Osteoblast (primary cell): ENCODE measurements around the gene NQO2. TPM values are rescaled to one million over a fixed set of nuclear protein-coding genes. Genes with fewer than 3 reads are reported as not detected.

ENCODE experiments used
- DNase-seq: peaks from one replicate; pipeline ENCODE4 v3.0.0; 2011; ENCODE audit warnings: low spot score, mixed read lengths; ENCODE audit not compliant: insufficient read length; ENCODE audit errors: missing footprints
- H2AFZ ChIP-seq: 2 replicates; pipeline ENCODE4 v1.6.0; 2011; ENCODE audit warnings: mild to moderate bottlenecking, low read length
- H3K27ac ChIP-seq: 2 replicates; pipeline ENCODE4 v1.5.1; 2011; ENCODE audit warnings: mild to moderate bottlenecking, low read depth, low read length, moderate library complexity
- H3K27me3 ChIP-seq: 2 replicates; pipeline ENCODE4 v1.6.0; 2012; ENCODE audit warnings: mild to moderate bottlenecking, control low read depth, inconsistent platforms, low read length, moderate library complexity; ENCODE audit not compliant: insufficient read depth
- H3K36me3 ChIP-seq: 2 replicates; pipeline ENCODE4 v1.5.1; 2011; ENCODE audit warnings: mild to moderate bottlenecking, low read length, control low read depth, moderate library complexity; ENCODE audit not compliant: insufficient read depth
- H3K4me1 ChIP-seq: 2 replicates; pipeline ENCODE4 v1.5.1; 2011; ENCODE audit warnings: mild to moderate bottlenecking, low read length, control low read depth, moderate library complexity; ENCODE audit not compliant: insufficient read depth
- H3K4me2 ChIP-seq: 2 replicates; pipeline ENCODE4 v1.6.0; 2011; ENCODE audit warnings: mild to moderate bottlenecking, low read length; ENCODE audit not compliant: insufficient read depth
- H3K4me3 ChIP-seq: fragments of 200-600 bp; sonication (generic); 3 replicates; pipeline ENCODE4 v1.5.1; 2012; ENCODE audit warnings: mild to moderate bottlenecking, low read length, inconsistent platforms; ENCODE audit not compliant: insufficient read depth
- H3K79me2 ChIP-seq: 2 replicates; pipeline ENCODE4 v1.6.0; 2012; ENCODE audit warnings: mild to moderate bottlenecking, low read length, control low read depth, inconsistent platforms; ENCODE audit not compliant: insufficient read depth
- H3K9me3 ChIP-seq: 2 replicates; pipeline ENCODE4 v1.5.1; 2011; ENCODE audit warnings: low read depth, low read length, control low read depth
- H4K20me1 ChIP-seq: 2 replicates; pipeline ENCODE4 v1.6.0; 2012; ENCODE audit warnings: mild to moderate bottlenecking, low read length, control low read depth; ENCODE audit not compliant: insufficient read depth
- CTCF ChIP-seq: IDR thresholded peaks from 2 replicates; pipeline ENCODE4 v1.5.1; 2011; ENCODE audit warnings: mild to moderate bottlenecking, low read depth, low read length, moderate library complexity; ENCODE audit errors: extremely low read depth
- total RNA-seq: library from RNA; depleted of rRNA; stranded (reverse); fragments of >200 nt; gene quantifications from 2 replicates; pipeline ENCODE4 v1.2.3, GENCODE V29; 2012

Gene NQO2
- total RNA-seq, 1 donor = 45.2 TPM

GRCh38 chr6:2978923-2979322, 20.8 kb upstream of the NQO2 start:
- no peak overlapping the region for H3K27ac ChIP-seq
- peaks cover 45% of the 10 kb centered on the region for H3K4me1 ChIP-seq
- H3K27me3 ChIP-seq = no peaks in the 10 kb centered on the region
- no peaks in the 10 kb centered on the region for H4K20me1 ChIP-seq
- no peaks in the 10 kb centered on the region for H3K79me2 ChIP-seq
- DNase-seq = no peak
- H3K4me2 ChIP-seq = no peak overlapping the region
- H3K36me3 ChIP-seq = no peaks in the 10 kb centered on the region
- no peak overlapping the region for H2AFZ ChIP-seq
- H3K4me3 ChIP-seq = no peak overlapping the region
- no peak for TF ChIP-seq CTCF
- H3K9me3 ChIP-seq = no peaks in the 10 kb centered on the region

GRCh38 chr6:2979819-2980464, 19.8 kb upstream of the NQO2 start:
- Histone ChIP-seq H3K27ac (no peak overlapping the region), H2AFZ (no peak overlapping the region), H4K20me1 (no peaks in the 10 kb centered on the region), H3K79me2 (no peaks in the 10 kb centered on the region), H3K4me3 (no peak overlapping the region), H3K36me3 (no peaks in the 10 kb centered on the region), H3K4me1 (peaks cover 43% of the 10 kb centered on the region), H3K9me3 (no peaks in the 10 kb centered on the region), H3K27me3 (no peaks in the 10 kb centered on the region), H3K4me2 (no peak overlapping the region)
- DNase-seq = no peak
- no peak for TF ChIP-seq CTCF

GRCh38 chr6:2980465-2980855, 19.2 kb upstream of the NQO2 start:
- peaks cover 43% of the 10 kb centered on the region for H3K4me1 ChIP-seq
- TF ChIP-seq CTCF = no peak
- H4K20me1 ChIP-seq = no peaks in the 10 kb centered on the region
- no peak overlapping the region for H3K4me2 ChIP-seq
- H3K79me2 ChIP-seq = no peaks in the 10 kb centered on the region
- no peaks in the 10 kb centered on the region for H3K27me3 ChIP-seq
- DNase-seq = no peak
- no peak overlapping the region for H3K4me3 ChIP-seq
- H3K27ac ChIP-seq = no peak overlapping the region
- H3K9me3 ChIP-seq = no peaks in the 10 kb centered on the region
- H2AFZ ChIP-seq = no peak overlapping the region
- H3K36me3 ChIP-seq = no peaks in the 10 kb centered on the region

- no peak overlapping the region for H2AFZ ChIP-seq
Observed at GRCh38 chr6:2982426-2983117, 17.1 kb upstream of the NQO2 start.

More at GRCh38 chr6:2982426-2983117, 17.1 kb upstream of the NQO2 start:
- TF ChIP-seq CTCF = no peak
- Histone ChIP-seq H3K36me3 (no peaks in the 10 kb centered on the region), H3K4me1 (peaks cover 42% of the 10 kb centered on the region), H3K9me3 (no peaks in the 10 kb centered on the region), H4K20me1 (no peaks in the 10 kb centered on the region), H3K79me2 (no peaks in the 10 kb centered on the region), H3K27ac (peak overlapping the region; percentile 59), H3K27me3 (no peaks in the 10 kb centered on the region), H3K4me3 (no peak overlapping the region), H3K4me2 (no peak overlapping the region)
- DNase-seq = no peak
